PFSK-1 (cell line): ENCODE measurements around the gene CAMKMT.

ENCODE experiments used
- FOXP2 ChIP-seq: optimal IDR thresholded peaks from 2 replicates; pipeline ENCODE3; 2011; ENCODE audit warnings: borderline replicate concordance, control low read depth, inconsistent platforms; ENCODE audit not compliant: insufficient read depth; ENCODE audit errors: extremely low read length, extremely low read depth
- POLR2AphosphoS5 ChIP-seq: IDR thresholded peaks from 2 replicates; pipeline ENCODE4 v1.6.1; 2012; ENCODE audit warnings: low read depth, mild to moderate bottlenecking, control low read depth, low read length, moderate library complexity
- SIN3A ChIP-seq: IDR thresholded peaks from 2 replicates; pipeline ENCODE4 v1.6.1; 2012; ENCODE audit warnings: mild to moderate bottlenecking, low read length, moderate library complexity, borderline replicate concordance; ENCODE audit not compliant: insufficient read depth
- TAF1 ChIP-seq: IDR thresholded peaks from 2 replicates; pipeline ENCODE4 v1.6.1; 2012; ENCODE audit warnings: low read length, control low read depth, borderline replicate concordance; ENCODE audit not compliant: insufficient read depth
- TF ChIP-seq, protein P1 (sequence below), 2 experiments: IDR thresholded peaks; 2 replicates each; pipeline versions ENCODE4 v1.6.1 to v1.8.0; 2011 to 2012; ENCODE audit warnings: low read depth in 2 of 2, low read length in 2 of 2, control low read depth in 1 of 2, inconsistent platforms in 1 of 2, mild to moderate bottlenecking in 1 of 2, moderate library complexity in 1 of 2; ENCODE audit not compliant: insufficient read depth in 1 of 2

The CAMKMT gene

DNA sequence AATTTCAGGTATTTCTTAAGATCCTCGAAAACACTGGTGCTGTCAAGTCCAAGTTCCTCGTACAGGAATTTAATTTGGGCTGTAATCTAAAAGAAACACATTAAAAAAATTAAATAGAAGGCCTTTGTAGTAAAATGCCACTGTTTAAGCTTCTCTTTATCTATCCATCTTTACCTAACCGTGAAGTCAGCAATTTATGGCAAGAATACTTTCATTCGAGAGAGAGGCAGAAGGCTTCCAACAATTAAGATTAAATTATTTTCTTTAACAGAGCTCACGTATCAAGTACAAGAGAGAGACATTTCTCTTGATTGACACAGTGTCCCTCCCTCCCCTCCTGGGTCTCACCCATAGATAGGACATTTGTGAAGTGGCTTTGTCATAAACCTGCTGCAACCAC, 40.4 kb upstream of the CAMKMT start:
- TF ChIP-seq SIN3A (no peak), POLR2AphosphoS5 (no peak), TAF1 (no peak), FOXP2 (no peak)
- TF ChIP-seq, protein P1, sequence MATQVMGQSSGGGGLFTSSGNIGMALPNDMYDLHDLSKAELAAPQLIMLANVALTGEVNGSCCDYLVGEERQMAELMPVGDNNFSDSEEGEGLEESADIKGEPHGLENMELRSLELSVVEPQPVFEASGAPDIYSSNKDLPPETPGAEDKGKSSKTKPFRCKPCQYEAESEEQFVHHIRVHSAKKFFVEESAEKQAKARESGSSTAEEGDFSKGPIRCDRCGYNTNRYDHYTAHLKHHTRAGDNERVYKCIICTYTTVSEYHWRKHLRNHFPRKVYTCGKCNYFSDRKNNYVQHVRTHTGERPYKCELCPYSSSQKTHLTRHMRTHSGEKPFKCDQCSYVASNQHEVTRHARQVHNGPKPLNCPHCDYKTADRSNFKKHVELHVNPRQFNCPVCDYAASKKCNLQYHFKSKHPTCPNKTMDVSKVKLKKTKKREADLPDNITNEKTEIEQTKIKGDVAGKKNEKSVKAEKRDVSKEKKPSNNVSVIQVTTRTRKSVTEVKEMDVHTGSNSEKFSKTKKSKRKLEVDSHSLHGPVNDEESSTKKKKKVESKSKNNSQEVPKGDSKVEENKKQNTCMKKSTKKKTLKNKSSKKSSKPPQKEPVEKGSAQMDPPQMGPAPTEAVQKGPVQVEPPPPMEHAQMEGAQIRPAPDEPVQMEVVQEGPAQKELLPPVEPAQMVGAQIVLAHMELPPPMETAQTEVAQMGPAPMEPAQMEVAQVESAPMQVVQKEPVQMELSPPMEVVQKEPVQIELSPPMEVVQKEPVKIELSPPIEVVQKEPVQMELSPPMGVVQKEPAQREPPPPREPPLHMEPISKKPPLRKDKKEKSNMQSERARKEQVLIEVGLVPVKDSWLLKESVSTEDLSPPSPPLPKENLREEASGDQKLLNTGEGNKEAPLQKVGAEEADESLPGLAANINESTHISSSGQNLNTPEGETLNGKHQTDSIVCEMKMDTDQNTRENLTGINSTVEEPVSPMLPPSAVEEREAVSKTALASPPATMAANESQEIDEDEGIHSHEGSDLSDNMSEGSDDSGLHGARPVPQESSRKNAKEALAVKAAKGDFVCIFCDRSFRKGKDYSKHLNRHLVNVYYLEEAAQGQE (IDR thresholded peaks at IDR 0.05; ENCODE audit: insufficient read depth in 1 of 2, low read depth in 2 of 2, low read length in 2 of 2), result no peak

DNA sequence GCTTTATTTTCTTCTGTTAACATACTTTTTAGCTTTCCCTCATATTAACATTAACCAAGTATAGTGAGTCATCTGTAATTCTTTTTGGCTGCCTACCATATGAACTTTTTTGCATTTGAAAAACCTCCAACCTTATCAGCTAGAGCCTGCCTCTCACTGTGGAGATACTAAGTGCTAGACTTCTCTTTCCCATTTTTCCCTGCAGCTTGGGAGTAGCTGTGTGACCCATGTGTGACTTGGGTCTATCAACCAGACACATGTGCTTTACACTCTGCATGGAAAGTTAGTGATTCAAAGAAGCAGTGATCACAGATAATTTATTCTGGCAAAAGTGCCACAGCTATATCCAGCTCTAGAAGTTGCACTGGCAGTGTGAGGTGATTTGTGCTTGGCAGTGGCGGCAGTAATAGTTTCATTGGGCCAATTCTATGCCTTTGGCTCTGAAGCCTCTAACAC, 36.7 kb upstream of the CAMKMT start:
- TF ChIP-seq SIN3A (no peak), TAF1 (no peak), POLR2AphosphoS5 (no peak), FOXP2 (no peak)
- TF ChIP-seq, protein P1 (IDR thresholded peaks at IDR 0.05; ENCODE audit: insufficient read depth in 1 of 2, low read depth in 2 of 2, low read length in 2 of 2), result no peak

DNA sequence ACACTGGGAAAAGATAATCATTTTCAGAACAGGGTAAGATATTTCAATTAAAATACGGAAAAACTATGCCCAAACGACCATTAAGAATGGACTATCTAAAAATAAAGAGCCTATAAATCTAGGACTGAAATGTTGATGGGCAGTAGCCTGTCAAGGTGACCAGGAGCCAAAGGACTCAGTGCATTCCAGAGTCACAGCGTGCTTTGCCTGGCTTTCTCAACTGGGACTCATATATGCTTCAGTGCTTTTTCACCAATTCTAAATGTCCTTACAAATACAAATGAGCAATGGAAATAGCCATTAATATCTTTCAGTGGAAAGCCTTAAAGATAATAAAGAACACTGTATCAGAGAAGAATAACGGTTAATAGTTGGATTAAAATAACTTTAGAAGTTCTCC, 35.9 kb upstream of the CAMKMT start:
- TF ChIP-seq POLR2AphosphoS5 (no peak), FOXP2 (no peak), SIN3A (no peak), TAF1 (no peak)
- TF ChIP-seq, protein P1 (IDR thresholded peaks at IDR 0.05; ENCODE audit: insufficient read depth in 1 of 2, low read depth in 2 of 2, low read length in 2 of 2), result no peak

DNA sequence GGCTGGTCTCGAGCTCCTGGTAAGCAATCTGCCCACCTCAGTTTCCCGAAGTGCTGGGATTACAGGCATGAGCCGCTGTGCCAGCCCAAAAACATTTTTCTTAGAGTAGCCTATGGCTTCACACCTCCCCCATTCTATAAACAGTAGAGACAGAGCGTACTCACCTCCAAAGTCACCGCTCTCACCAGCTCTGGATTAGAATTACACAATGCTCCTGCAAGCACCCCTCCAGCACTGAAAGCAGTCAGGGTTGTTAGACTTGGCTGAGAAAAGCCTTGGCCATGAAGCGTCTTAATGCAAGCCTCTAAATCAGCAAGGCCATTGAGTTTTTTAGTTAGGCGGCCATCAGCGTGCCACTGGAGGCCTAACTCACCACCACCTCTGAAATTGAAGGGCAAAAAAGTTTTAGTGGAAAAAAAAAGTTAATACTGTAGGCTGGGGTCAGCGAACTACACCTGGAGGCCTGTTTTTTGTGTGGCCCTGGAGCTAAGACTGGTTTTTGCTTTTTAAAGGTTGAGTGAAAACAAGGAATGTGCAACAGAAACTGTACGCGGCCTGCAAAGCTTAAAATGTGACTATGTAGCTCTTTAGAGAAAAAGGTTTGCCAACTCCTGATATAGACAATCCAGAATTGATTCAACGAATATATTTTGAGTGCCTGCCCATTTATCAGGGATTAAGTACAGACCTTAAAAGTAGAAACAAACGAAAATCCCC, 35.0 kb upstream of the CAMKMT start:
- TF ChIP-seq FOXP2 (no peak), SIN3A (no peak), POLR2AphosphoS5 (no peak), TAF1 (no peak)
- TF ChIP-seq, protein P1 (IDR thresholded peaks at IDR 0.05; ENCODE audit: insufficient read depth in 1 of 2, low read depth in 2 of 2, low read length in 2 of 2), result no peak

DNA sequence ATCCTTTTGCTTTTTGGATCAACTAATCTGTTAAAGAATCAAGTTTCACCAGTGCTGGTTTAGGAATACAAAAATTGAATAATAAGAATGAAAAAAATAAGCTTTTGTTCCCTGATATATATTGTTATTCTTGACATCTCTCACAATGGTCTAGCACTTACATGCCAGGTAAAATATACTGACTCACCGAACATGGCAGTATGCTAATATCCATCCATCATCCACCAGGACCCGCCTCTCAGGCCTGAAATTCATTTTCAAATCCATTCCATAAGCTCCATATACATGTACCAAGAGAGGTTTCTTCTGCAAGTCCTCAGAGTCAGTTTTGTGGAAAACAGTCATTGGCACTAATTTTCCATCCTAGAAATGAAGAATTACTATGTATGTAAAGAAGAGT, 33.0 kb upstream of the CAMKMT start:
- TF ChIP-seq POLR2AphosphoS5 (no peak), SIN3A (no peak), TAF1 (no peak), FOXP2 (no peak)
- TF ChIP-seq, protein P1 (IDR thresholded peaks at IDR 0.05; ENCODE audit: insufficient read depth in 1 of 2, low read depth in 2 of 2, low read length in 2 of 2), result no peak
